Ovary (tissue), 3 donors: ENCODE results near the gene DMRTB1.

Experiments used
- EP300 ChIP-seq: sonication (generic); formaldehyde crosslinking; IDR thresholded peaks from one replicate; pipeline ENCODE4 v1.6.1; 2017; ENCODE audit warnings: antibody characterized with exemption
- TF ChIP-seq, protein P1 (sequence below), 3 donors: fragments of 450-650 bp in 2 of 3; fragments of 200-600 bp in 1 of 3; IDR thresholded peaks; one replicate each; pipeline versions ENCODE4 v1.5.1 to v1.8.0; 2016 to 2022; ENCODE audit warnings: antibody characterized with exemption in 3 of 3, mild to moderate bottlenecking in 1 of 3
- donor health status: DM: no; HTN: no; CAD: no.

DNA sequence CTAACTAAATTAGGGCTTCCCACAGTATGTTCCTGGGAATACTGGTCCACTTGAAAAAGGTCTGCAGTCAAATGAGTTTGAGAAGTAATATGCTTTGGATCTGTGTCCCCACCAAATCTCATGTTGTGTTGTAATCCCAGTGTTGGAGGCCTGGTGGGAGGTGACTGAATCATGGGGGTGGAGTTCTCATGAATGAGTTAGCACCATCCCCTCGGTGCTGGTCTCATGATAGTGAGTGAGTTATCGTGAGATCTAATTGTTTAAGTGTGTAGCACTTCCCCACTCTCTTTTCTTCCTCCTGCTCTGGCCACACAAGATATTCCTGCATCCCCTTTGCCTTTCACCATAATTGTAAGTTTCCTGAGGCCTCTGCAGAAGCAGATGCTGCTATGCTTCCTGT is 16.9 kb upstream of the DMRTB1 start:
- TF ChIP-seq, protein P1, sequence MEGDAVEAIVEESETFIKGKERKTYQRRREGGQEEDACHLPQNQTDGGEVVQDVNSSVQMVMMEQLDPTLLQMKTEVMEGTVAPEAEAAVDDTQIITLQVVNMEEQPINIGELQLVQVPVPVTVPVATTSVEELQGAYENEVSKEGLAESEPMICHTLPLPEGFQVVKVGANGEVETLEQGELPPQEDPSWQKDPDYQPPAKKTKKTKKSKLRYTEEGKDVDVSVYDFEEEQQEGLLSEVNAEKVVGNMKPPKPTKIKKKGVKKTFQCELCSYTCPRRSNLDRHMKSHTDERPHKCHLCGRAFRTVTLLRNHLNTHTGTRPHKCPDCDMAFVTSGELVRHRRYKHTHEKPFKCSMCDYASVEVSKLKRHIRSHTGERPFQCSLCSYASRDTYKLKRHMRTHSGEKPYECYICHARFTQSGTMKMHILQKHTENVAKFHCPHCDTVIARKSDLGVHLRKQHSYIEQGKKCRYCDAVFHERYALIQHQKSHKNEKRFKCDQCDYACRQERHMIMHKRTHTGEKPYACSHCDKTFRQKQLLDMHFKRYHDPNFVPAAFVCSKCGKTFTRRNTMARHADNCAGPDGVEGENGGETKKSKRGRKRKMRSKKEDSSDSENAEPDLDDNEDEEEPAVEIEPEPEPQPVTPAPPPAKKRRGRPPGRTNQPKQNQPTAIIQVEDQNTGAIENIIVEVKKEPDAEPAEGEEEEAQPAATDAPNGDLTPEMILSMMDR (IDR thresholded peaks at IDR 0.05): no peak
- no peak for TF ChIP-seq EP300
